ENCODE measurements around the gene VPS25.

Gene VPS25

DNA sequence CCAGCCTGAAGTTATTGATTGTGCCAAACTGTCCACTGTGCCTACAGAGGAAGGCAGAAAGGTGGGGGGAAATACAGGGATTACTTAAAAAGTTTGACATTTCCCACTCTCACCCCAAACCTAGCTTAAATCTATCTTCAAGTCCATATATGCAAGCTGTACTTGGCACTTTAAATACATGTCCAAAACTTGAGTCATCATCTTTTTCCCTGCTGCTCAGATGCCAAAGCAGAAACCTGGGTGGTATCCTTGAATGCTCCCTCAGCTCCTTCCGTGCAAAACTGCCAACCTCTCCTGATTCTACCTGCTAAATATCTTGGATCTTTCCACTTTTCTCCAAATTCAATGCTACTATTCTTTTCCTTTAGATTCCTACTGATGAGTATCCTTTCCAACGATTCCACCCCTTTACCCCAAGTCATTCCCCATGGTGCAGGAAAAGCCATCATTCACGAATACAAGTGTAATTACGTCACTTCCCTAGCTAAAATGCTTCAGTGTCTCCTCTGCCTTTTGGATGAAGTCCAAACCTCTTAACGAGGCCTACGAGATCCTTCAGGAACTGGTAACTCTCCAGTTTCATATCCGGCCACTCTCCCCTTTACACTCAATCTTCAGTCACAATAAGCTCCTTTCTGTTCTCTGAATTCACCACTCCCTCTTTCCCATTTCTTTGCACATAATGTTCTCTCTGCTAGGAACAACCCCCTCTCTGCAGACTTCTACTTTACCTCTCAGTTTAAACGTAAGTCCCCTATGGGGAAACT lies 41.6 kb downstream of the VPS25 start (continued):
- TF ChIP-seq, protein P1, sequence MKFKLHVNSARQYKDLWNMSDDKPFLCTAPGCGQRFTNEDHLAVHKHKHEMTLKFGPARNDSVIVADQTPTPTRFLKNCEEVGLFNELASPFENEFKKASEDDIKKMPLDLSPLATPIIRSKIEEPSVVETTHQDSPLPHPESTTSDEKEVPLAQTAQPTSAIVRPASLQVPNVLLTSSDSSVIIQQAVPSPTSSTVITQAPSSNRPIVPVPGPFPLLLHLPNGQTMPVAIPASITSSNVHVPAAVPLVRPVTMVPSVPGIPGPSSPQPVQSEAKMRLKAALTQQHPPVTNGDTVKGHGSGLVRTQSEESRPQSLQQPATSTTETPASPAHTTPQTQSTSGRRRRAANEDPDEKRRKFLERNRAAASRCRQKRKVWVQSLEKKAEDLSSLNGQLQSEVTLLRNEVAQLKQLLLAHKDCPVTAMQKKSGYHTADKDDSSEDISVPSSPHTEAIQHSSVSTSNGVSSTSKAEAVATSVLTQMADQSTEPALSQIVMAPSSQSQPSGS (tag by site-specific recombination; IDR thresholded peaks at IDR 0.05; ENCODE audit: low read depth): peak; percentile 77
- no peak for TF ChIP-seq ZBTB20 (tag by site-specific recombination; IDR thresholded peaks at IDR 0.05)
- TF ChIP-seq FEZF1 (tag by site-specific recombination; IDR thresholded peaks at IDR 0.05): peak; percentile 44; the same call in 1 of the 2 replicates
- peak; percentile 73 for TF ChIP-seq ZNF629 (tag by site-specific recombination; IDR thresholded peaks at IDR 0.05)
- TF ChIP-seq ZNF433 (tag by site-specific recombination; IDR thresholded peaks at IDR 0.05; ENCODE audit: low read depth): no peak
- TF ChIP-seq, protein P2, sequence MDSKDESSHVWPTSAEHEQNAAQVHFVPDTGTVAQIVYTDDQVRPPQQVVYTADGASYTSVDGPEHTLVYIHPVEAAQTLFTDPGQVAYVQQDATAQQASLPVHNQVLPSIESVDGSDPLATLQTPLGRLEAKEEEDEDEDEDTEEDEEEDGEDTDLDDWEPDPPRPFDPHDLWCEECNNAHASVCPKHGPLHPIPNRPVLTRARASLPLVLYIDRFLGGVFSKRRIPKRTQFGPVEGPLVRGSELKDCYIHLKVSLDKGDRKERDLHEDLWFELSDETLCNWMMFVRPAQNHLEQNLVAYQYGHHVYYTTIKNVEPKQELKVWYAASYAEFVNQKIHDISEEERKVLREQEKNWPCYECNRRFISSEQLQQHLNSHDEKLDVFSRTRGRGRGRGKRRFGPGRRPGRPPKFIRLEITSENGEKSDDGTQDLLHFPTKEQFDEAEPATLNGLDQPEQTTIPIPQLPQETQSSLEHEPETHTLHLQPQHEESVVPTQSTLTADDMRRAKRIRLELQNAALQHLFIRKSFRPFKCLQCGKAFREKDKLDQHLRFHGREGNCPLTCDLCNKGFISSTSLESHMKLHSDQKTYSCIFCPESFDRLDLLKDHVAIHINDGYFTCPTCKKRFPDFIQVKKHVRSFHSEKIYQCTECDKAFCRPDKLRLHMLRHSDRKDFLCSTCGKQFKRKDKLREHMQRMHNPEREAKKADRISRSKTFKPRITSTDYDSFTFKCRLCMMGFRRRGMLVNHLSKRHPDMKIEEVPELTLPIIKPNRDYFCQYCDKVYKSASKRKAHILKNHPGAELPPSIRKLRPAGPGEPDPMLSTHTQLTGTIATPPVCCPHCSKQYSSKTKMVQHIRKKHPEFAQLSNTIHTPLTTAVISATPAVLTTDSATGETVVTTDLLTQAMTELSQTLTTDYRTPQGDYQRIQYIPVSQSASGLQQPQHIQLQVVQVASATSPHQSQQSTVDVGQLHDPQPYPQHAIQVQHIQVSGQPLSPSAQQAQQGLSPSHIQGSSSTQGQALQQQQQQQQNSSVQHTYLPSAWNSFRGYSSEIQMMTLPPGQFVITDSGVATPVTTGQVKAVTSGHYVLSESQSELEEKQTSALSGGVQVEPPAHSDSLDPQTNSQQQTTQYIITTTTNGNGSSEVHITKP (tag by site-specific recombination; IDR thresholded peaks at IDR 0.05): peak; percentile 38
- no peak for TF ChIP-seq ZBTB48 (tag by site-specific recombination; IDR thresholded peaks at IDR 0.05)
- no peak for TF ChIP-seq ZSCAN23 (tag by site-specific recombination; IDR thresholded peaks at IDR 0.05)

DNA sequence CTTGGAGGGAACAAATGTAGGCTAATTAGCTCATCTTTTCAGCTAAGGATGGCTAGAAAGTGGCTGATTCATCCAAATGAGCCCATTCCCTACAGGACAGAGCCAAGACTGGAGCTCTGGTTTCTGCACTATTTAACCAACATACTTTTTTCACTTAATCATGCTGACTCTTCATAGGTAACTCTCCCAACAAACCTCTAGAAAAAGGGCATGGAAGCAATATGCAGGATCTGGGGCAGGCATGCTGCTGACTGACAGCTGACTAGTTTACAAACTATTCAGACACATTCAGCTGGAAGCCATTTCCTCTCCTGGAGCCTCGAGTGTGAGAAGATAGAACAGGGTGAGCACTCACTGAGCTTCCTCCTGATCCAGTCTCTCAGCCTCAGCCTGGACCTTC lies 44.6 kb downstream of the VPS25 start:
- H3K4me1 ChIP-seq (ENCODE audit: control insufficient read depth, insufficient read depth, low read length): no peaks in the 10 kb centered on the region; the same call in 1 of the 2 replicates
- no peak overlapping the region for H3K4me3 ChIP-seq (ENCODE audit: low read depth, low read length)
- no peaks in the 10 kb centered on the region for H3K9me3 ChIP-seq (ENCODE audit: control insufficient read depth, insufficient read depth, low read depth, low read length)
- no peak for TF ChIP-seq ZNF560 (tag by site-specific recombination; IDR thresholded peaks at IDR 0.05; ENCODE audit: borderline replicate concordance)
- TF ChIP-seq ZNF423 (tag by site-specific recombination; IDR thresholded peaks at IDR 0.05): no peak
- TF ChIP-seq YY2 (tag by site-specific recombination; IDR thresholded peaks at IDR 0.05): no peak
- no peak for TF ChIP-seq ZNF366 (tag by site-specific recombination; conservative IDR thresholded peaks at IDR 0.05)
- TF ChIP-seq, protein P3, sequence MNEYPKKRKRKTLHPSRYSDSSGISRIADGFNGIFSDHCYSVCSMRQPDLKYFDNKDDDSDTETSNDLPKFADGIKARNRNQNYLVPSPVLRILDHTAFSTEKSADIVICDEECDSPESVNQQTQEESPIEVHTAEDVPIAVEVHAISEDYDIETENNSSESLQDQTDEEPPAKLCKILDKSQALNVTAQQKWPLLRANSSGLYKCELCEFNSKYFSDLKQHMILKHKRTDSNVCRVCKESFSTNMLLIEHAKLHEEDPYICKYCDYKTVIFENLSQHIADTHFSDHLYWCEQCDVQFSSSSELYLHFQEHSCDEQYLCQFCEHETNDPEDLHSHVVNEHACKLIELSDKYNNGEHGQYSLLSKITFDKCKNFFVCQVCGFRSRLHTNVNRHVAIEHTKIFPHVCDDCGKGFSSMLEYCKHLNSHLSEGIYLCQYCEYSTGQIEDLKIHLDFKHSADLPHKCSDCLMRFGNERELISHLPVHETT (tag by site-specific recombination; IDR thresholded peaks at IDR 0.05): no peak
- TF ChIP-seq ZNF529 (tag by site-specific recombination; IDR thresholded peaks at IDR 0.05; ENCODE audit: insufficient replicate concordance): no peak
- peaks cover 89 to 97% of the 10 kb centered on the region in 2 experiments for H3K36me3 ChIP-seq (ENCODE audit: control insufficient read depth in 2 of 2, insufficient read depth in 1 of 2, low read length in 2 of 2)
- ChIA-PET POLR2A (interaction anchor here (0.6 to 1.2 kb wide), 3 partner anchors 15 to 180 kb away, joined by 3 to 4 read pairs (median 3); partner anchors contain the start of gene RPL27), CTCF (interaction anchor here (0.7 to 8.2 kb wide), 8 partner anchors 7 to 349 kb away, joined by 3 to 46 read pairs (median 4); partner anchors contain the start of genes CNTD1 and COA3)
- H3K27ac ChIP-seq (ENCODE audit: extremely low read depth, low read depth, low read length): no peak overlapping the region

DNA sequence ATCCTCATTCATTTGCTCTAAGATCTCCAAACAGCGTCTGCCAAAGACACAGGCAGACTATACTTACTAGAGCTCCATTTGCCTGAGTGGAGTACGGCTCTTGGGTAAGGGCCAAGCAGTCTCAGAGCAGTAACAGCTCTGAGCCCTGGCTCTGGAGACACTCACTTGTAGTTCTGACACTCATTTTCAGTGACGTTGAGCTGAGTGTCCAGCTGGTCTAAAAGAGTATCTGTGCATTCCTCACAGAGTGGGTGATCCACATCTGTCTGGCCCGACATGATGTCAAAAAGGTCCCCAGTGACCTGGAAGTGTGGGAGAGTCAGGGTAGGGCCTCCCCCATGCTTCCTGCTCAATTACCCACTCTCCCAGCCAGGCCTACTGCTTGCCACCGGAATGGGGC lies 45.1 kb downstream of the VPS25 start:
- ChIA-PET CTCF (interaction anchor here (0.7 to 8.2 kb wide), 11 partner anchors 8 to 354 kb away, joined by 3 to 46 read pairs (median 4); partner anchors contain the start of genes CNTD1 and COA3), POLR2A (interaction anchor here (1.2 to 2.0 kb wide), 2 partner anchors 15 to 180 kb away, joined by 3 to 9 read pairs; partner anchors contain the start of genes PSME3 and RPL27)
- Histone ChIP-seq H3K4me1 (ENCODE audit: control insufficient read depth, insufficient read depth, low read length) (peaks cover 3% of the 10 kb centered on the region; the same call in 1 of the 2 replicates), H3K9me3 (ENCODE audit: control insufficient read depth, insufficient read depth, low read depth, low read length) (no peaks in the 10 kb centered on the region), H3K4me3 (ENCODE audit: low read depth, low read length) (no peak overlapping the region), H3K27ac (ENCODE audit: extremely low read depth, low read depth, low read length) (no peak overlapping the region), H3K36me3 (ENCODE audit: control insufficient read depth in 2 of 2, insufficient read depth in 1 of 2, low read length in 2 of 2) (peaks cover 84 to 93% of the 10 kb centered on the region in 2 experiments)
- TF ChIP-seq OSR2 (tag by site-specific recombination; IDR thresholded peaks at IDR 0.05): no peak
- TF ChIP-seq YY2 (tag by site-specific recombination; IDR thresholded peaks at IDR 0.05): no peak
- TF ChIP-seq, protein P4, sequence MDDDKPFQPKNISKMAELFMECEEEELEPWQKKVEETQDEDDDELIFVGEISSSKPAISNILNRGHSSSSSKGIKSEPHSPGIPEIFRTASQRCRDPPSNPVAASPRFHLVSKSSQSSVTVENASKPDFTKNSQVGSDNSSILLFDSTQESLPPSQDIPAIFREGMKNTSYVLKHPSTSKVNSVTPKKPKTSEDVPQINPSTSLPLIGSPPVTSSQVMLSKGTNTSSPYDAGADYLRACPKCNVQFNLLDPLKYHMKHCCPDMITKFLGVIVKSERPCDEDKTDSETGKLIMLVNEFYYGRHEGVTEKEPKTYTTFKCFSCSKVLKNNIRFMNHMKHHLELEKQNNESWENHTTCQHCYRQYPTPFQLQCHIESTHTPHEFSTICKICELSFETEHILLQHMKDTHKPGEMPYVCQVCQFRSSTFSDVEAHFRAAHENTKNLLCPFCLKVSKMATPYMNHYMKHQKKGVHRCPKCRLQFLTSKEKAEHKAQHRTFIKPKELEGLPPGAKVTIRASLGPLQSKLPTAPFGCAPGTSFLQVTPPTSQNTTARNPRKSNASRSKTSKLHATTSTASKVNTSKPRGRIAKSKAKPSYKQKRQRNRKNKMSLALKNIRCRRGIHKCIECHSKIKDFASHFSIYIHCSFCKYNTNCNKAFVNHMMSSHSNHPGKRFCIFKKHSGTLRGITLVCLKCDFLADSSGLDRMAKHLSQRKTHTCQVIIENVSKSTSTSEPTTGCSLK (tag by site-specific recombination; IDR thresholded peaks at IDR 0.05): no peak
- TF ChIP-seq ZNF391 (tag by site-specific recombination; IDR thresholded peaks at IDR 0.05; ENCODE audit: borderline replicate concordance, low read depth): no peak
- TF ChIP-seq, protein P5, sequence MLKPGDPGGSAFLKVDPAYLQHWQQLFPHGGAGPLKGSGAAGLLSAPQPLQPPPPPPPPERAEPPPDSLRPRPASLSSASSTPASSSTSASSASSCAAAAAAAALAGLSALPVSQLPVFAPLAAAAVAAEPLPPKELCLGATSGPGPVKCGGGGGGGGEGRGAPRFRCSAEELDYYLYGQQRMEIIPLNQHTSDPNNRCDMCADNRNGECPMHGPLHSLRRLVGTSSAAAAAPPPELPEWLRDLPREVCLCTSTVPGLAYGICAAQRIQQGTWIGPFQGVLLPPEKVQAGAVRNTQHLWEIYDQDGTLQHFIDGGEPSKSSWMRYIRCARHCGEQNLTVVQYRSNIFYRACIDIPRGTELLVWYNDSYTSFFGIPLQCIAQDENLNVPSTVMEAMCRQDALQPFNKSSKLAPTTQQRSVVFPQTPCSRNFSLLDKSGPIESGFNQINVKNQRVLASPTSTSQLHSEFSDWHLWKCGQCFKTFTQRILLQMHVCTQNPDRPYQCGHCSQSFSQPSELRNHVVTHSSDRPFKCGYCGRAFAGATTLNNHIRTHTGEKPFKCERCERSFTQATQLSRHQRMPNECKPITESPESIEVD (tag by site-specific recombination; IDR thresholded peaks at IDR 0.05): no peak
- no peak for TF ChIP-seq ZNF426 (tag by site-specific recombination; IDR thresholded peaks at IDR 0.05)
- TF ChIP-seq ZNF610 (tag by site-specific recombination; IDR thresholded peaks at IDR 0.05; ENCODE audit: borderline replicate concordance): no peak
